Nephron progenitor cell (in vitro differentiated cells): ENCODE results near the gene DPYSL4.

Source experiments
- DNase-seq: peaks from one replicate; pipeline ENCODE4 v3.0.0; 2021
- H3K27ac Mint-ChIP-seq: 2 replicates; pipeline ENCODE4 v1.8.0; 2021; ENCODE audit warnings: mild to moderate bottlenecking, moderate library complexity, mixed read lengths
- H3K27me3 Mint-ChIP-seq: 2 replicates; pipeline ENCODE4 v1.8.0; 2021; ENCODE audit warnings: mild to moderate bottlenecking, low read depth, mixed read lengths; ENCODE audit not compliant: poor library complexity
- H3K36me3 Mint-ChIP-seq: 2 replicates; pipeline ENCODE4 v1.8.0; 2021; ENCODE audit warnings: low read depth, mixed read lengths
- H3K4me1 Mint-ChIP-seq: 2 replicates; pipeline ENCODE4 v1.8.0; 2021; ENCODE audit warnings: mixed read lengths
- H3K4me3 Mint-ChIP-seq: 2 replicates; pipeline ENCODE4 v1.8.0; 2021; ENCODE audit warnings: mild to moderate bottlenecking, moderate library complexity, mixed read lengths
- H3K9me3 Mint-ChIP-seq: 2 replicates; pipeline ENCODE4 v1.8.0; 2021; ENCODE audit warnings: mild to moderate bottlenecking, moderate library complexity, mixed read lengths
- CTCF ChIP-seq: fragments of 200-600 bp; sonication (generic); IDR thresholded peaks from 2 replicates; pipeline ENCODE4 v1.5.0; 2021; ENCODE audit warnings: antibody characterized with exemption

The DPYSL4 gene

GRCh38 chr10:132144086-132144485 is 42.7 kb upstream of the DPYSL4 start:
- peaks cover 6% of the 10 kb centered on the region for H3K4me1 Mint-ChIP-seq
- H3K27ac Mint-ChIP-seq = no peak overlapping the region
- no peak for TF ChIP-seq CTCF
- no peaks in the 10 kb centered on the region for H3K9me3 Mint-ChIP-seq
- DNase-seq = no peak
- no peak overlapping the region for H3K4me3 Mint-ChIP-seq
- peaks cover 8% of the 10 kb centered on the region for H3K27me3 Mint-ChIP-seq
- no peaks in the 10 kb centered on the region for H3K36me3 Mint-ChIP-seq

DNA sequence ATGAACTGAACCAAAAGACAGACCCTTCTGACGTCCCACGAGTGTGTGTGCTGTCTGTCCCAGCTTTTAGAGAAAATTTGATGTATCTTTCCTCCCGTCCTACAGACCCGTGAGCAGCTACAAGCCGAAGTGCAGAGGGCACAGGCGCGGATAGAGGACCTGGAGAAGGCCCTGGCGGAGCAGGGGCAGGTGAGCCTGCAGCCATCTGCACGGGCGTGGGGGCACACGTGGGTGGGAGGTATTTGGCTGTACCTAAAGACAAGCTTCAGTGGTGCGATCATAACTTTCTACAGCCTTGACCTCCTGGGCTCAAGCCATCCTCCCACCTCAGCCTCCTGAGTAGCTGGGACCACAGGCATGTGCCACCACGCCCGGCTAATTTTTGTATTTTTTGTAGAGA is 41.7 kb upstream of the DPYSL4 start:
- no peak for TF ChIP-seq CTCF
- no peak for DNase-seq

DNA sequence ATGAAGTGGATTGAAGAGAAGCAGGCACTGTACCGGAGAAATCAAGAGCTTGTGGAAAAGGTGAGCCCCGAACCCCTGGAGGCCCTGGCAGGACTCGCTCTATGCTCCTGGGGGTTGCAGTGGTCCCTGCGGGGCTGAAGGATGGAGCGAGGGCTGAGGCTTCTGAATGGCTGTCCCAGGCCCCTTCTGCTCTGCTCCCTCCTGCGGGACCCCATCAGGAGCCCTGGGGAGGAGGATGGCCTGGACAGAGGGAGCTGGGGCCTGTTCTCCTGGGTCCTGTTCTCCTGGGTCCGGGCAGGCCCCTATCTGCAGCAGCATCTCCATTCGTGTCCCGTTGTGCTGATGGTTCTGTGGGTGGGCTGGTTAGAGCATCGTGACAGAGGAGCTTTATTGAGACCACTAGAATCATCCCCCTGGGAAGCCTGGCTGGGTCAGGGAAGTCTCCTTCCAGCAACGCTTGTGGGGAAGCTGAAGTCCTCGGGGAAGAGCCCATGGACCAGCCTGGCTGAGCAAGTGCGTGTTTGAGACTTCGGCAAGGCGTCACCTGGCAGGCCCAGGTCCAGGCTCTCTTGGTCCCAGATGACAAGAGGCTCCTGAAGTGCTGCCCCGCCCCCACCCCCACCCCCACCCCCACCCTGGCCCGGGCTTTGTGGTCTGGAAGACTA is 41.1 kb upstream of the DPYSL4 start:
- no peak for DNase-seq
- no peak overlapping the region for H3K27ac Mint-ChIP-seq
- peaks cover 8% of the 10 kb centered on the region for H3K27me3 Mint-ChIP-seq
- no peak for TF ChIP-seq CTCF
- peaks cover 6% of the 10 kb centered on the region for H3K4me1 Mint-ChIP-seq
- no peak overlapping the region for H3K4me3 Mint-ChIP-seq
- no peaks in the 10 kb centered on the region for H3K36me3 Mint-ChIP-seq
- no peaks in the 10 kb centered on the region for H3K9me3 Mint-ChIP-seq

More for the DNA sequence above, 41.7 kb upstream of the DPYSL4 start:
- peaks cover 8% of the 10 kb centered on the region for H3K27me3 Mint-ChIP-seq
- H3K36me3 Mint-ChIP-seq = no peaks in the 10 kb centered on the region
- H3K4me1 Mint-ChIP-seq = peaks cover 6% of the 10 kb centered on the region
- no peak overlapping the region for H3K27ac Mint-ChIP-seq
- H3K9me3 Mint-ChIP-seq = no peaks in the 10 kb centered on the region
- H3K4me3 Mint-ChIP-seq = no peak overlapping the region

DNA sequence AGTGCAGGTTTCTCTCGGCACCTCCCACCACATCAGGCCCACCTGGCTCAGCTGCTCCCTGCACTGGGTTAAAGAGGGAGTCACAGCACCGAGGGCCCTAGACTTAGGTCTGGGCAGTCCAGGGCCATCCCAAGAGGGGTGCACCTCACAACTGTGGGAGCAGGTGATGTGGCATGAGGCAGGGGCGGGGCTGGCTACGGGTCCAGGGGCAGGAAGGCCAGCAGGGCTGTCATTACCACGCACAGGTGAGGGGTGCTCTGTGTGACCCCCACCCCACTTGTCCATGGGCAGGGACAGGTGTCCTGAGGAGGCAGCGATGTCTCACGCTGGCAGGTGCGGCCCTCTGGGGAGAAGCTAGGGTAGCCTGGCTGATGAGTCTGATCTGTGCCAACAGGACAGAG is 40.5 kb upstream of the DPYSL4 start:
- peaks cover 8% of the 10 kb centered on the region for H3K27me3 Mint-ChIP-seq
- no peaks in the 10 kb centered on the region for H3K36me3 Mint-ChIP-seq
- no peaks in the 10 kb centered on the region for H3K9me3 Mint-ChIP-seq
- peaks cover 6% of the 10 kb centered on the region for H3K4me1 Mint-ChIP-seq
- H3K4me3 Mint-ChIP-seq = no peak overlapping the region
- no peak for DNase-seq
- H3K27ac Mint-ChIP-seq = no peak overlapping the region
- no peak for TF ChIP-seq CTCF

- Mint-ChIP-seq H3K27ac (no peak overlapping the region), H3K9me3 (no peaks in the 10 kb centered on the region), H3K4me1 (peaks cover 6% of the 10 kb centered on the region), H3K27me3 (peaks cover 8% of the 10 kb centered on the region), H3K4me3 (no peak overlapping the region), H3K36me3 (no peaks in the 10 kb centered on the region)
- TF ChIP-seq CTCF = no peak
- DNase-seq = no peak
Observed at GRCh38 chr10:132146941-132147915, 39.5 kb upstream of the DPYSL4 start.
